Stimulated activated CD8-positive, alpha-beta memory T cell treated with anti-CD3 and anti-CD28 coated beads, Interleukin-7, amount 100 ng/mL, for 24 hours (primary cell): ENCODE measurements around the gene EME1.
"Not testable (repeated sequence)": the region's sequence is repeated elsewhere in the genome, so short reads cannot be mapped to it uniquely, and the experiment has no call there.

Experiments used
- DNase-seq: peaks from one replicate; pipeline ENCODE4 v3.0.0-alpha.2; 2020; ENCODE audit warnings: low read depth

Gene EME1

DNA sequence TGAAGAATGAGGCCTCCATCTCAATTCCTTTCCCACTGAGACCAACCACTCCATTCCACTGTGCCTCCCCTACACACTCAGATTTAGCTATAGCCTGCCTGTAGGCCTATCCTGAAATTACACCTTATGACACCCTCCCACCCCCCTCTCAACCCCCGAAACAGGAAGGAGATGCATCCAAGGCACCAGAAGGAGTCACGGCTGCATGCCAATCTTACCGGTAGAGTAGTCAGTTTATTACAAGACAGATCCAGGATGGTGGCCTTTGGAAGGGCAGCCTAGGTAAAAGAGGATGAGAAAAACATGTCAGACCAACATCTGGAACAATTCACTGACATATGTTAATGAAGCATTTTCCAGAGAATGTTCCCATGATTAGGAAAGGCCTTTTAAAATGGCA is 21.7 kb downstream of the EME1 start:
- DNase-seq: no peak

- DNase-seq: no peak
Observed at GRCh38 chr17:50396261-50397110, 23.5 kb downstream of the EME1 start.

- DNase-seq: peak; percentile 89
Observed at GRCh38 chr17:50397111-50397918, 24.3 kb downstream of the EME1 start, which contains the start of gene LRRC59. Gene LRRC59, minus strand, starts transcription at chr17:50397523. Its CDS starts 206 bp downstream, at chr17:50397317.

- no peak for DNase-seq
Observed at GRCh38 chr17:50397919-50398285, 24.9 kb downstream of the EME1 start.

DNA sequence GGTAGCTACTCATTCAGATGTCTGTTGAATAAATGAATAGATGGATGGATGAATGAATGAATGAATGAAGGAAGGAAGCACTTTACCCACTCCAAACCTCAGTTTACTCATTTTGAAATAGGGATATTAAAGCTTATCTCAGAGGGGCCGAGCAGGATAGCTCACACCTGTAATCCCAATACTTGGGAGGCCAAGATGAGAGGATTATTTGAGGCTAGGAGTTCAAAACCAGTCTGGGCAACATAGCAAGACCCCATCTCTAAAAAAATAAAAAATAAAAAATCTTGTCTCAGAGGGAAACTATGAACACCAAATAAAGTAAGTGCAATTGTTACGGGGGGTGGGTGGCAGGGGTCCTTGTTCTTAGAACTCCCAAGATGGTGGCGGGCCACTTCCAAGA is 25.6 kb downstream of the EME1 start:
- DNase-seq: not testable (repeated sequence)

DNA sequence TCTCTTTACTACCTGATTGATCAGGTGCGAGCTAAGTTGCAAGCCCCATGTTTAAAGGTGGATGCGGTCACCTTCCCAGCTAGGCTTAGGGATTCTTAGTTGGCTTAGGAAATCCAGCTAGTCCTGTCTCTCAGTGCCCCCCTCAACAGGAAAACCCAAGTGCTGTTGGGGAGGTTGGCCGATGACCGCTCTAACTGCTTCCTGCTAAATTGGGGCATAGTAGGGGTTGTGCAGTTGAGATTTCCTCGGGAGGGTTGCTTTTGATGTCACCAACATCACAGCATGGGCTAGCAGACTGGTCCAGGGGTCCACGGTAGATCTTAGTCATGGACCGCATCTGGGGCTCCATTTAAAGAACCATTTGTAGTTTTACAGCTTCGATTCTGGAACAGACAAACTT is 26.6 kb downstream of the EME1 start:
- DNase-seq: not testable (repeated sequence)

- DNase-seq: not testable (repeated sequence)
Observed at GRCh38 chr17:50405351-50405750, 32.3 kb downstream of the EME1 start.

GRCh38 chr17:50406578-50406977 is 33.5 kb downstream of the EME1 start:
- DNase-seq: no peak

- no peak for DNase-seq
Observed at GRCh38 chr17:50407921-50408320, 34.9 kb downstream of the EME1 start.

DNA sequence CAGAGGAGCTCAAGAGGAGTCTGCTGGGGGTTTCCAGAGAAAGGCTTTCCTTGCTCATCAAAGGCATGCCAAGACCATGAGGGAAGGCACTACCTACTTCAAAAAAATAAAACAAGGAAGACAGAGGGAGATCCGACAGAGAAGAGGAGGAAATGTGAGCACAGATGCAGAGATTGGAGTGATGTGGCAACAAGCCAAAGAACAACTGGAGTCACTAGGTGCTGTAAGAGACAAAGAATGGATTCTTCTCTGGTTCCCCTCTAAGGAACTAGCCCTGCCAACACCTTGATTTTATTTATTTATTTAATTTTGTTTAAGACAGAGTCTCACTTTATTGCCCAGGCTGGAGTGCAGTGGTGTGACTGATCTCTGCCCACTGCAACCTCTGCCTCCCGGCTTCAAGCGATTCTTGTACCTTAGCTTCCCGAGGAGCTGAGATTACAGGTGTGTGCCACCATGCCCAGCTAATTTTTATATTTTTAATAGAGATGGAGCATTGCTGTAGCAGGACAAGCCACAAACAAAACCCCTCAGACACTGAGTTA is 39.2 kb downstream of the EME1 start:
- DNase-seq: no peak

GRCh38 chr17:50414808-50415207 is 41.8 kb downstream of the EME1 start:
- DNase-seq: no peak

GRCh38 chr17:50419577-50419976 is 46.5 kb downstream of the EME1 start:
- not testable (repeated sequence) for DNase-seq

DNA sequence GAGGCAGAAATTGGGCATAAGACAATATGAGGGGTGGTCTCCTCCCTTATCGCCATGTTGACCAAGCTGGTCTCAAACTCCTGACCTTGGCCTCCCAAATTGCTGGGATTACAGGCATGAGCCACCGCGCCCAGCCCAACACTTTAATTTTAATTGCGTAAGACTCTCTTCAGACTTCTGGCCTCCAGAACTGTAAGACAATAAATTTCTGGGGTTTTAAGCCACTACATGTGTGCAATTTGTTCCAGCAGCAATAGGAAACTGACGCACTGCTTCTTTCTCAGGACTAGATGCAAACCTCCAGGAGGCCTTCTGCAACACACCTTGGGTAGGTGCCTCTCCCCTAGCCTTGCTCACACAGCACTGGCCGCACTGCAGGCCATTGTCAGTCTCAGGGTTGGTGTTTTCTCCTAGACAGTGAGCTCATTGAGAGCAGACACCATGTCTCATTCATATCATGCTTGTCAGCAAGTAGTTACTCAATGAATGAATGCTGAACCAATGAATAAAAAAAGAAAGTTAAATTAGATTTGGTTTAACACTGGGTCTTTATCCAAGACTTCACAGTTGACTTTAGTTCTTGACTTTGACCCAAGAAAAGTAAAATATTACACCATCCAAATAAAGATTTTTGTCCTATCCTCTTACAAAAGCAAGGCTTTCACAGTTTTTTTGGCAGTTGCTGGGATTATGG is 47.5 kb downstream of the EME1 start:
- no peak for DNase-seq

DNA sequence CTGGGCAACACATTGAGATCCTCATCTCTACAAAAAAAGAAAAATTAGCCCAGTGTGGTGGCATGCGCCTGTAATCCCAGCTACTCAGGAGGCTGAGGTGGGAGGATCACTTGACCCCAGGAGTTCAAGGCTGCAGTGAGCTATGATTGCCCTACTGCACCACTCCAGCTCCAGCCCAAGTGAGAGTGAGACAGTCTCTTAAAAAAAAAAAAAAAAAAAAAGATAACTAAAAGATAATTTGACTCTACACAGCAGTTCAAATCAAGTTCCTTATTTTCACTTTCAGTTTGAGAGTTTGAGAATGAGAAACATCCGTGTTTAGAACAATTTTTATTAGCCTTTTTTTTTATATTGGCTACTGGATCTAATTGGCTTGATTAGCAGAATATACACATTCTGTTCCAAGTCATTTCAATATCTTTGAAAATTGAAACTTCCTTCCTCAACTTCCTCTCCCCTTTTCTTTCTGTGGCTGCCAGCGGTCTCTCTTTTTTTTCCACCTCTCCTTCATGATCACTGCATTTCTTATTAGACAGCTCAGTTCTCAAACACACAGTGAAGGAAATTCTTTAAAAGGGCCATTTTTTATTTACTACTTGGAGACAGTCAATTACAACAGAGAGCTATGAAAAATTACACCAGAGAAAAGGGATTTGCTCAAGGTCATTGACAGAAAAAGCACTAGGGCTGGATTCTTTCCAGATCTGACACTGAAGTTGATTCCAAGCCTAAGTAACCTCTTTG is 48.5 kb downstream of the EME1 start:
- no peak for DNase-seq

GRCh38 chr17:50422738-50423137 is 49.7 kb downstream of the EME1 start:
- no peak for DNase-seq

- no peak for DNase-seq
Observed at GRCh38 chr17:50423553-50424159, 50.6 kb downstream of the EME1 start.

DNA sequence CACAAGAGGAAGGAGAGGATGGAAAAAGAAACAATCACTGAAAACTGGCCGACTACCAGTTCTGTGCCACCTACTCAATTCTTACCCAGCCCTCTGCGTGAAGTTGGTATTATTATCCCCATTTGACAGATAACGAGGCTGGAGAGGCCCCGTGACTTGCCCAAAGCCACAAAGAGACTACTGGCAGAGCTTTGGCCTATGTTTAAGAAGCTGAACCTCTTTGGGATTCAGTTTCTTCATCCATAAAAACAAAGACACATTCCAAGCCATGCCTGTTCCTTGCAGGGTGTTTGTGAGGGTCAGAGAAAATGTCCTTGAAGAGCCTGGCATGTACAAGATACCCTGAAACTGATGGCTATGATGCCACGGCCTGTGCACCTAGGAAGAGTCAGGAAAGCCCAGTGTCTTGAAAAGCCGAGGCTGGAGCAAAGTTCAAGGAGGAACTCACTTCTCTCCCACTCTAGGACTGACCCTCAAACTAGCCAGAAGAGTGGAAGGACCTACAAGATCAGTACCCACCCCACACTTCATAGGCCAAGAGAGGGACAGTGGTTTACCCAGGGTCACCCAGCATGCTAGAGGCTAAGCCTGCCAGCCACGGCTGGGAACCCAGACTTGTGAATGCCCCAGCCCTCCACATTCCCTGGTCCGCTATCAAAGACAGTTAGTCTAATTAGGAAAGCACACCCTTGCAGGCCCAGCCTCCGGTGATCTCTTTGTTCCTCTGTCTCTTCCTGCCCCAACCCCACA is 51.4 kb downstream of the EME1 start:
- no peak for DNase-seq

GRCh38 chr17:50424996-50425681 is 52.1 kb downstream of the EME1 start:
- no peak for DNase-seq

GRCh38 chr17:50425682-50426471 is 52.8 kb downstream of the EME1 start, which contains the start of gene ACSF2:
Gene ACSF2, plus strand, starts transcription at chr17:50426218. Its CDS starts 44 bp downstream, at chr17:50426262.
- peak; percentile 44 for DNase-seq
